ENCODE results near the gene PISD.
"Not testable (repeated sequence)": the region's sequence is repeated elsewhere in the genome, so short reads cannot be mapped to it uniquely, and the experiment has no call there.

DNA sequence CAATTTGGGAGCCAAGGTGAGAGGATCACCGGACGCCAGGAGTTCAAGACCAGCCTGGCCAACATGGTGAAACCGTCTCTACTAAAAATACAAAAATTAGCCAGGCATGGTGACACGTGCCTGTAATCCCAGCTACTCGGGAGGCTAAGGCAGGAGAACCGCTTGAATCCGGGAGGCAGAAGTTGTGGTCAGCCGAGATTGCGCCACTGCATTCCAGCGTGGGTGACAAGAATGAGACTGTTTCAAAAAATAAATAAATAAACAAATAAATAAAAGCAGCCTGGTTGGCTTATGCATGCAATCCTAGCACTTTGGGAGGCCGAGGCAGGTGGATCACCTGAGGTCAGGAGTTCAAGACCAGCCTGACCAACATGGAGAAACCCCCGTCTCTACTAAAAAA lies 49.2 kb upstream of the PISD start:
- TF ChIP-seq, protein P1, sequence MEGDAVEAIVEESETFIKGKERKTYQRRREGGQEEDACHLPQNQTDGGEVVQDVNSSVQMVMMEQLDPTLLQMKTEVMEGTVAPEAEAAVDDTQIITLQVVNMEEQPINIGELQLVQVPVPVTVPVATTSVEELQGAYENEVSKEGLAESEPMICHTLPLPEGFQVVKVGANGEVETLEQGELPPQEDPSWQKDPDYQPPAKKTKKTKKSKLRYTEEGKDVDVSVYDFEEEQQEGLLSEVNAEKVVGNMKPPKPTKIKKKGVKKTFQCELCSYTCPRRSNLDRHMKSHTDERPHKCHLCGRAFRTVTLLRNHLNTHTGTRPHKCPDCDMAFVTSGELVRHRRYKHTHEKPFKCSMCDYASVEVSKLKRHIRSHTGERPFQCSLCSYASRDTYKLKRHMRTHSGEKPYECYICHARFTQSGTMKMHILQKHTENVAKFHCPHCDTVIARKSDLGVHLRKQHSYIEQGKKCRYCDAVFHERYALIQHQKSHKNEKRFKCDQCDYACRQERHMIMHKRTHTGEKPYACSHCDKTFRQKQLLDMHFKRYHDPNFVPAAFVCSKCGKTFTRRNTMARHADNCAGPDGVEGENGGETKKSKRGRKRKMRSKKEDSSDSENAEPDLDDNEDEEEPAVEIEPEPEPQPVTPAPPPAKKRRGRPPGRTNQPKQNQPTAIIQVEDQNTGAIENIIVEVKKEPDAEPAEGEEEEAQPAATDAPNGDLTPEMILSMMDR (IDR thresholded peaks at IDR 0.05), result not testable (repeated sequence)
- TF ChIP-seq POLR2A, POLR2AphosphoS5 (IDR thresholded peaks at IDR 0.05): not testable (repeated sequence)

Data from stomach (tissue), 4 donors.